MM.1S (cell line): Measurements from ENCODE around the gene DAAM2.
A peak's percentile ranks its signal among the peaks of the same experiment; 100 is the strongest.

ENCODE experiments used
- DNase-seq: peaks from one replicate; pipeline ENCODE4 v3.0.0-alpha.2; 2015
- H2AFZ ChIP-seq: fragments of 300-600 bp; sonication (generic); 2 replicates; pipeline ENCODE4 v1.6.0; 2016; ENCODE audit warnings: antibody characterized with exemption, low read length
- H3F3A ChIP-seq: fragments of 300-600 bp; sonication (generic); 2 replicates; pipeline ENCODE4 v1.6.1; 2016; ENCODE audit warnings: mild to moderate bottlenecking, antibody characterized with exemption, low read length, moderate library complexity, mixed read lengths; ENCODE audit not compliant: insufficient read depth
- H3K27ac ChIP-seq: fragments of 300-600 bp; sonication (generic); 2 replicates; pipeline ENCODE4 v1.5.1; 2016; ENCODE audit warnings: mild to moderate bottlenecking, low read length
- H3K27me3 ChIP-seq: fragments of 300-600 bp; sonication (generic); replicated peaks from 2 replicates; pipeline ENCODE4 v1.6.0; 2016; ENCODE audit warnings: low read length; ENCODE audit not compliant: insufficient read depth
- H3K36me3 ChIP-seq: fragments of 300-600 bp; sonication (generic); replicated peaks from 2 replicates; pipeline ENCODE4 v1.6.1; 2016; ENCODE audit warnings: mild to moderate bottlenecking, low read length, mixed read lengths; ENCODE audit not compliant: insufficient read depth
- H3K4me1 ChIP-seq: fragments of 300-600 bp; sonication (generic); 2 replicates; pipeline ENCODE4 v1.6.1; 2016; ENCODE audit warnings: low read length, mixed read lengths
- H3K4me2 ChIP-seq: fragments of 300-600 bp; sonication (generic); 2 replicates; pipeline ENCODE4 v1.6.0; 2016; ENCODE audit warnings: low read depth, low read length
- H3K4me3 ChIP-seq: fragments of 300-600 bp; sonication (generic); 2 replicates; pipeline ENCODE4 v1.5.1; 2016; ENCODE audit warnings: low read length, mixed read lengths
- H3K79me2 ChIP-seq: fragments of 300-600 bp; sonication (generic); 2 replicates; pipeline ENCODE4 v1.6.1; 2016; ENCODE audit warnings: mixed run types, low read length, mixed read lengths
- H3K9ac ChIP-seq: fragments of 300-600 bp; sonication (generic); 2 replicates; pipeline ENCODE4 v1.6.1; 2016; ENCODE audit warnings: low read length, mixed read lengths
- H3K9me2 ChIP-seq: fragments of 300-600 bp; sonication (generic); replicated peaks from 2 replicates; pipeline ENCODE4 v1.6.1; 2016; ENCODE audit warnings: mild to moderate bottlenecking, low read length, mixed read lengths; ENCODE audit not compliant: insufficient read depth
- H3K9me3 ChIP-seq: fragments of 300-600 bp; sonication (generic); replicated peaks from 2 replicates; pipeline ENCODE4 v1.6.1; 2016; ENCODE audit warnings: mild to moderate bottlenecking, low read length, mixed read lengths; ENCODE audit not compliant: insufficient read depth
- H4K20me1 ChIP-seq: fragments of 300-600 bp; sonication (generic); 2 replicates; pipeline ENCODE4 v1.6.1; 2016; ENCODE audit warnings: mild to moderate bottlenecking, low read length, moderate library complexity, mixed read lengths; ENCODE audit not compliant: insufficient read depth
- EZH2 ChIP-seq: fragments of 300-600 bp; sonication (generic); optimal IDR thresholded peaks from 2 replicates; pipeline ENCODE3; 2017; ENCODE audit warnings: low read depth, mild to moderate bottlenecking, antibody characterized with exemption, low read length, mixed read lengths
- EZH2phosphoT487 ChIP-seq: fragments of 300-600 bp; sonication (generic); IDR thresholded peaks from 2 replicates; pipeline ENCODE4 v1.6.1; 2018; ENCODE audit warnings: antibody characterized with exemption, low read length
- TF ChIP-seq, protein P1 (sequence below): fragments of 300-600 bp; sonication (generic); IDR thresholded peaks from 2 replicates; pipeline ENCODE4 v1.5.1; 2016; ENCODE audit warnings: antibody characterized with exemption, low read length, mixed read lengths

DAAM2 gene

DNA sequence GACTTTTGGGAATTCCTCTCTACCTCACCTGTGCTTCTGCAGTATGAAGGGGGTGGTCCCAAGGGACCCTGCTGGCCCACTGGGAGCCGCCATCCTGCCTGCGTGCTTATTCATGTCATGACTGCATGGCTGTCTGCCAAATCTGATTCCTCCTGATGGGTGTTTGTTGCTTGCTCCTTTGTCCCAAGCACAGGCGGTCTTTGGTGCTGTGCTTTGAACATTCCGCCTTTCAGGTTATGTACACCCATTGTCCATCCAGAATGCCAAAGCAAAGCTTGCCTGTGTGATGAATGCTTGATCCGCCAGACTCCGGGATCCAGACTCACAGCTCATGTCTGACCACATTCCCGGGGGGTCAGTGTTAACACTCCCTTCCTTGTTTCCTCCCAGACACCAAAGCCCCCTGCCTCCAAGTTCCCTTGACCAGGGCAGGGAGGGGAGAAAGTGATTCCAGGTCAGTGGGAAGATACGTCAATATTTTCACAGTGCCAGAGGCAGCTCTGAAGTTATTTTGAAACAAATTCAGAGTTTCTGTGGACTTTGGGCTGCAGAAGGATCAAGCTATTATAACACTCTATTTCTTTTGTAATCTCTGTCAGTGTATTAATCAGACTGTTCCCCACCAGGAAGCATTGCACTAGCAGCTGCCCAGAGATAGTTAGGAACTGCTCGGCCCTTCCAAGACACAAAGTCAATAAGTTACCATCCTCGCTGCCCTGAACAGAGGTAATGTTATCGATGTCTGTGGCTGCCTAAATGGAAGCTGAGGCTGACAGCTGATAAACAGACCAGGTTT is 9.5 kb downstream of the DAAM2 start:
- Histone ChIP-seq H3K9ac (no peak overlapping the region), H4K20me1 (no peaks in the 10 kb centered on the region), H3K9me2 (no peaks in the 10 kb centered on the region), H3K79me2 (no peaks in the 10 kb centered on the region), H3K4me2 (no peak overlapping the region), H3K4me1 (no peaks in the 10 kb centered on the region), H2AFZ (no peak overlapping the region), H3K4me3 (no peak overlapping the region), H3K27me3 (no peaks in the 10 kb centered on the region), H3F3A (no peaks in the 10 kb centered on the region), H3K36me3 (no peaks in the 10 kb centered on the region), H3K27ac (no peak overlapping the region), H3K9me3 (no peaks in the 10 kb centered on the region)
- no peak for TF ChIP-seq EZH2
- TF ChIP-seq EZH2phosphoT487: no peak
- TF ChIP-seq, protein P1, sequence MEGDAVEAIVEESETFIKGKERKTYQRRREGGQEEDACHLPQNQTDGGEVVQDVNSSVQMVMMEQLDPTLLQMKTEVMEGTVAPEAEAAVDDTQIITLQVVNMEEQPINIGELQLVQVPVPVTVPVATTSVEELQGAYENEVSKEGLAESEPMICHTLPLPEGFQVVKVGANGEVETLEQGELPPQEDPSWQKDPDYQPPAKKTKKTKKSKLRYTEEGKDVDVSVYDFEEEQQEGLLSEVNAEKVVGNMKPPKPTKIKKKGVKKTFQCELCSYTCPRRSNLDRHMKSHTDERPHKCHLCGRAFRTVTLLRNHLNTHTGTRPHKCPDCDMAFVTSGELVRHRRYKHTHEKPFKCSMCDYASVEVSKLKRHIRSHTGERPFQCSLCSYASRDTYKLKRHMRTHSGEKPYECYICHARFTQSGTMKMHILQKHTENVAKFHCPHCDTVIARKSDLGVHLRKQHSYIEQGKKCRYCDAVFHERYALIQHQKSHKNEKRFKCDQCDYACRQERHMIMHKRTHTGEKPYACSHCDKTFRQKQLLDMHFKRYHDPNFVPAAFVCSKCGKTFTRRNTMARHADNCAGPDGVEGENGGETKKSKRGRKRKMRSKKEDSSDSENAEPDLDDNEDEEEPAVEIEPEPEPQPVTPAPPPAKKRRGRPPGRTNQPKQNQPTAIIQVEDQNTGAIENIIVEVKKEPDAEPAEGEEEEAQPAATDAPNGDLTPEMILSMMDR: no peak
- no peak for DNase-seq

DNA sequence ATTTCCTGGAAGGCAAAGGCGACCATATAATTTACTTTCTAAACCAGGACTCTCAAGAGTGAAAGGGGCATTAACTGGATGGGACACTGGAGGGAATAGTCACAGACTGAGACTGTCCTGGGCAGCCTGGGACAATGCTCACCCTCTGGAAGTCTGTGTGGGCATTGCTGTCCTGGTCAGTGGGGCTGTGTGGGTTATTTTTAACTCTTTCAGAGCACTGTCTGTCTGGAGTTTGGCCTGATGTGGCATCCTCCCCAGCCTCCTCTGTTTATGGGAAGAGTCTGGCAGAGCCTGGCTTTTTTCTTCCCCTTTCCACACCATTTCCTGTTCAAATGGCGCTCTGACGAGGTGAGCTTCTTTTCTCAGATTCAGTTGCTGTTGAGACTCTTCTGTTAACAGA is 11.7 kb downstream of the DAAM2 start:
- no peaks in the 10 kb centered on the region for H3K9me2 ChIP-seq
- no peaks in the 10 kb centered on the region for H3F3A ChIP-seq

DNA sequence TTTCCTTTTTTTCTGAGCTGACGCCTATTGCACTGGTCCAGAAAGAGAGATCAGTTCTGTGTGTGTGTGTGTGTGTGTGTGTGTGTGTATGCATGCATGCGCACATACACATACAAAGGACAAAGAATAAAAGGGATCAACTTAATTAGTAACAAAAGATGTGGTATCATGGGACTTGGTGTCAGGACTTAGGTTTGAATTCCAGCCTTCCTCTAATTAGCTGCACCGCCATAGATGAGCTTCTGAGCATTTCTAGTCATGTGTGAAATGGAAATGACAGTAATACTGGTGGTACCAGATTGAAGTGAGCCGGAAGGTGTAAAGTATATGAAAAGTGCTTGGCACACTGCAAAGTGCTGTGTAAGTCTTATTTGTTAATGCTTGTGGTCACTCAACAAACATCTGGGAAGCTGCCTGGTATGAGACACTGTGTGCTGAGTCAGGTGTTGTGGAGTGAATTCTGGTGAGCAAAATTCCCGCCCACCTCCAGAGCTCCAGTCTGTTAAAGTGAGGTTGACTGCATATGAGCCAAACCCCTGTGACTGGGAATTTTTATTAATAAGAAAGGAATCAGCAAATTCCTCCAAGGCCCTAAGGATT is 12.4 kb downstream of the DAAM2 start:
- no peak overlapping the region for H2AFZ ChIP-seq
- H3F3A ChIP-seq: no peaks in the 10 kb centered on the region
- H3K9me2 ChIP-seq: no peaks in the 10 kb centered on the region
- H4K20me1 ChIP-seq: no peaks in the 10 kb centered on the region
- H3K27me3 ChIP-seq: no peaks in the 10 kb centered on the region
- no peaks in the 10 kb centered on the region for H3K4me1 ChIP-seq
- H3K36me3 ChIP-seq: no peaks in the 10 kb centered on the region
- H3K4me3 ChIP-seq: no peak overlapping the region
- no peak overlapping the region for H3K4me2 ChIP-seq
- no peaks in the 10 kb centered on the region for H3K79me2 ChIP-seq
- H3K27ac ChIP-seq: no peak overlapping the region
- H3K9ac ChIP-seq: no peak overlapping the region
- TF ChIP-seq EZH2 (no peak), EZH2phosphoT487 (no peak)
- TF ChIP-seq, protein P1: no peak
- DNase-seq: peak; percentile 40
- no peaks in the 10 kb centered on the region for H3K9me3 ChIP-seq

More for the DNA sequence above, 11.7 kb downstream of the DAAM2 start:
- Histone ChIP-seq H3K9ac (no peak overlapping the region), H3K27ac (no peak overlapping the region), H3K36me3 (no peaks in the 10 kb centered on the region), H4K20me1 (no peaks in the 10 kb centered on the region), H3K9me3 (no peaks in the 10 kb centered on the region), H3K79me2 (no peaks in the 10 kb centered on the region), H3K4me2 (no peak overlapping the region), H3K27me3 (no peaks in the 10 kb centered on the region), H3K4me1 (no peaks in the 10 kb centered on the region), H3K4me3 (no peak overlapping the region), H2AFZ (no peak overlapping the region)
- no peak for DNase-seq
- TF ChIP-seq, protein P1: no peak
